ENCODE measurements around the gene OSBP2.
"Not testable (repeated sequence)": the region's sequence is repeated elsewhere in the genome, so short reads cannot be mapped to it uniquely, and the experiment has no call there.

Gene OSBP2

DNA sequence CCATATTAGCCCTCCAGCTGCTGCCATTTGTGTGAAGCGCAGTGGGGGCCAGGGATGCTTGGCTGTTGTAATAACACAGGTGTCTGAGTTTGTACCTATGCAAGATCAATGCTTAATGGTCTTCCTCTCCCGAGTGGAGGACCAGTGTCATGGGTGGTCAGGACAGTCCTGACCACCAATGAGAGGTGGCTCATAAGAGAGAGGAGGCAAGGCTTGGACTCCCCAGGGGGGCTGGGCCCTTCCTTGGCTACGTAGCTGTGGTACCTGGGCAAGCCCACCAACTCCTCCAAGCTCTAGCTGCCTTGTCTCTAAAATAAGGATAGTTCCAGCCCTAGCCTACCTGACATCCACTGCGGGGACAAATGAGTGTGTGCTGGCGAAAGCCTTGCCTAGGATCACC is 79.2 kb downstream of the OSBP2 start:
- FAIRE-seq, result no peak

DNA sequence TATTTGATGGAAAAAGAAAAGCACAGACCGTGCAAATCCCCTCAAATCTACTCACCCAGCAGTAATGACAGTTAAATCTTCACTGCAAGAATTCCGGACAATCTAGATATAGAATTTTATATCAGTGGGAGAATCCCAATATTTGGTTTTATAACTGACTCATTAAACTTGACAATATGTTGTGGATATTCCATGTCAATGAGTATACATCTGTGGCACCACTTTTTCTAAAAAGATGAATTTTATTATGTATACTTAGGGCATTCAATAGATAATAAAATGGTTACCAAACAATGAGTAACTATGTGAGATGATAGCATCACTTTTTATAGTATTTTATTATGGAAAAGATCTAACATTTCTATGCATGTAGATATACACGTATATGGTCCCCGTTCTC is 79.9 kb downstream of the OSBP2 start:
- no peak for FAIRE-seq

DNA sequence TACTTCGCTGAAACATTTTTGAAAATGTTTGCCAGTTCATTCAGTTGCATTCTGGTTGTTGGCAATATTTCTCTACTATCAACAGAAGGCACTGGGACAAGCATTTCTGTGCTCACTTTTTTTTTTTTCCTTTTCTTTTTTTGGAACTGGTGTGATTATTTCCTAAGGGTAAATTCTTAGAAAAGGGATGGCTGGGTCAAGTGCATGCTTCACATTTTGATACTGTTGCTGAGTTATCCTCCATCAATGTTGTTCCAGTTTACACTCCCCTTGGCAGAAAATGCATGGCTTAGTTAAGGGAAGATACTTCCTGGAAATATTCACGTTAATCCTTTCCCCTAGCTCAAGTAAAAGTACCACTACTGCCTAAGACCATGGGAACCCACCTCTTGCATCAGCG is 81.8 kb downstream of the OSBP2 start:
- FAIRE-seq, result no peak

DNA sequence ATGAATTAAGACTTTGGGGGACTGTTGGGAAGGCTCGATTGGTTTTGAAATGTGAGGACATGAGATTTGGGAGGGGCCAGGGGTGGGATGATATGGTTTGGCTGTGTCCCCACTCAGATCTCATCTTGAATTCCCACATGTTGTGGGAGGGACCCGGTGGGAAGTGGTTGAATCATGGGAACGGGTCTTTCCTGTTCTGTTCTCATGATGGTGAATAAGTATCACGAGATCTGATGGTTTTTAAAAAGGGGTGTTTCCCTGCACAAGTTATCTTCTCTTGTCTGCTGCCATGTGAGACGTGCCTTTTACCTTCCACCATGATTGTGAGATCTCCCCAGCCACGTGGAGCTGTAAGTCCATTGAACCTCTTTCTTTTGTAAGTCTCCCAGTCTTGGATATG is 82.5 kb downstream of the OSBP2 start:
- FAIRE-seq, result not testable (repeated sequence)

DNA sequence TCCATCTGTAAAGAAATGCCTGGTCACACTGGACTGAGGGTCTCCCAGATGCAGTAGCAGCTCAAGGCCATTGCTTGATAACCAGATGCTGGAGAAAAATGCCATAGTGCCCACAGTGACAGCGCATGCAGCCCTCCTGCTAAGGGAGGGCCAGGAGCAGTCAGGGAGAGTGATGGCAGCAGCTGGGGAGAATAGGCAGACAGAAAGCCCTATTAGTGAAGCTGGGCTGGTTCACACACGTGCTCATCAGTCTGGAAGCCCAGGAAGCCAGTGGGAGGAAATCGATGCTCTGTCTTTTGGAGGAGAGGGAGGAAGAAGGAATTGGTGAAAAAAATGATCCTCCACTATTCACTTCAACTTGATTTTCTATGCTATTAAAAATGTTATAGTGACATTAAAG is 82.9 kb downstream of the OSBP2 start:
- FAIRE-seq, result no peak

DNA sequence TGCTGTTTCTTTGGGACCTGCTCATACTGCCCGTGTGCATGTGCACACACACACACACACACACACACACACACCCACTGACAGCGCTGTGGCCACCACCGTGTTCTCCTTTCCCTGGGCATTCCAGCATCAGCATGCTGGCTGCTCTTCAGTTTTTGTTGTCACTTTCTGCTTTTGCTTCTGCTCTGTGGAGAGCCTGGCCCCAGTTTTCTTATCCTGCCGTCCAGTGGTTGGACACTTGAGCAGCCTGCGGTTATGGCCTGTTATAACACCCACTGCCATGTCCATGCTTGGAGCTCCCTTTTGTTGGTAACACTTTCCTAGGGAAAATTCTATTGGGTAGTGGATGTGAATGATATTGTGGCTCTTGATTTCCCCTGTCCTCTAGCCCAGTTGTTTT is 83.6 kb downstream of the OSBP2 start:
- no peak for FAIRE-seq

DNA sequence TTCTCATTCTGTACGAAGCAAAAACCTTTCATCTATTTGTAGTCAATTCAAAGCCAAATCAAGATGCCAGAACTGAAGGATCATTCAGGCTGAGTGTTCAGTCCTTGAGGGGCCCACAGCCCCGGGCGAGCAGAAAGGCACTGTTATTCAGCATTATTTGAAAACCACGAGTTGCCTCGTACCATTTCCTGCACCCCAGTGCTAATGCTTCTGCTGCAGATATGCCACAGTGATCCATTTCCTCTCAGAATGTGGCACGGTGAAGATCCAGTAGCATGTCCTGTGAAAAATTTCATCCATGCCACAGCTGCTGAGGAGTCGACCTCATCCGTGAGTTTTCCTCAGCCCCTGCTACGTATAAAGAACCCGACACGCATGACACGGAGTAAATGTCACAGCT is 85.4 kb downstream of the OSBP2 start:
- FAIRE-seq, result no peak

DNA sequence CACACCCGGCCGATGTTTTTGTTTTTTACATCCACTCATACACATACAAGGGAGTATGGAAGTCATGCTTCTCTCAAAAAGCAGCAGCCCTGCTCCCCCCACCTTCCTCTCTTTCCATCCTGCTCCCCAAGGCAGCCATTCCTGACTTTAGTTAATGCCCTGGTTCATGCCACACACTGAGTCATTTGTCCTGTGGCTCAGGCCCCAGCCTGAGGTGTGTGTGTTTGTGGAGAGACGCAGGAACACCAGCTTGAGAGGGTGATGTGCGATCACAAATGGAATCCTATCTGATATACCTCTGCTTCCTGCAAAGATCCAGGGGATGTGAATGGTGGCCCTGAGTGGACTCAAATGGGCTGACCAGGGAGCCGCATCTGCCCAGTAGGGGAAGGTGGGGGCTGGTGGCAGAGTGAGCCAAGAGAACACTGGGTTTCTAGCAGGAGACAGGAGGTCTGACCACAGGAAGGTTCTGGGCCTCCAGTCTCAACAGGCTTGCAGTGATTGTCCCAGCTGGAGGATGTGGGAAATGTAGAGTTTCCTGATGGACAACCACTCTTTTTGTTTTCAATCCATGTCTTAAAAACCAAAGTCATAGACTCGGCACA is 86.7 kb downstream of the OSBP2 start:
- no peak for FAIRE-seq

DNA sequence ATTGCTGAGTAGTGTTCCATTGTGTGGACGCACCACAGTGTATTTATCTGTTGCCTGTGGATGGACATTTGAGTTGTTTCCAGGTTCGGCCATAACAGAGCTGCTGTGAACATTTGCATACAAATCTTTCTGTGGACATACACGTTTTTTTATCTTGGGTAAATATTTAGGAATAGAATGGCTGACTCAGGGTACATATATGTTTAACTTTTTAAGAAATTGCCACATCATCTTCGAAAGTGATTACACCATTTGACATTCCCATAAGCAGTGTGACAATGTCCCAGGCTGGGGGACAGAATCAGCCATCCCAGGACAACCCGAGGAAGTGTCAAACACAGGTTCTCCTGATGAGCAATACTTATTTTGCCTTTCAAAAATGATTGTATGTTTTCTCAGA is 87.9 kb downstream of the OSBP2 start:
- FAIRE-seq, result no peak

DNA sequence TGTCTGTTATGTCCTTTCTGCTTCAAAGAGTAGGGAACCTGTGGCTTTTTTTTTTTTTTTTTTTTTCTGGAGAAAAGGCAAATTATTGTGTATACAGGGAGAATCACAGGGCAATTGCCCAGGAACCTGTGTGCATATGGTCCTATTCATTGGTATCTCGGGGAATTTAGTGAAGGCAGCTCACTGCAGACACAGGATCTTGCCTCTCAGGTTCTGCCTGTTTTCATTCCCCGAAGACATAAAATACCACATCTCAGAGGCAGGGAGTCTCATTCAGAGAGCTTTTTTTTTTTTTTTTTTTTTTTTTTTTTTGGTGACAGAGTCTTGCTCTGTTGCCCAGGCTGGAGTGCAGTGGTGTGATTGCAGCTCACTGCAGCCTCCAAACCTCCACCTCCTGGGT is 88.3 kb downstream of the OSBP2 start:
- FAIRE-seq, result no peak

DNA sequence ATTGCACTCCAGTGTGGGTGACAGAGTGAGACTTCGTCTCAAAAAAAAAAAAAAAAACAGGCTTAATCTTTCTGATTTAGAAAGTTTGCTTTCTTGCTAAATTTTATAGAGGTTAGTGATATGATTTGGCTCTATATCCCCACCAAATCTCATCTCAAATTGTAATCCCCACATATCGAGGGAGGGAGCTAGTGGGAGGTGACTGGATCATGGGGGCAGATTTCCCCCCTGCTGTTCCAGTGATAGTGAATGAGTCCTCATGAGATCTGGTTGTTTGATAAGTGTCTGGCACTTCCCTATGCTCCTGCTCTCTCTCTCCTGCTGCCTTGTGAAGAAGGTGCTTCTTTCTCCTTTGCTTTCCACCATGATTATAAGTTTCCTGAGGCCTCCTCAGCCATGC is 90.9 kb downstream of the OSBP2 start:
- no peak for FAIRE-seq

DNA sequence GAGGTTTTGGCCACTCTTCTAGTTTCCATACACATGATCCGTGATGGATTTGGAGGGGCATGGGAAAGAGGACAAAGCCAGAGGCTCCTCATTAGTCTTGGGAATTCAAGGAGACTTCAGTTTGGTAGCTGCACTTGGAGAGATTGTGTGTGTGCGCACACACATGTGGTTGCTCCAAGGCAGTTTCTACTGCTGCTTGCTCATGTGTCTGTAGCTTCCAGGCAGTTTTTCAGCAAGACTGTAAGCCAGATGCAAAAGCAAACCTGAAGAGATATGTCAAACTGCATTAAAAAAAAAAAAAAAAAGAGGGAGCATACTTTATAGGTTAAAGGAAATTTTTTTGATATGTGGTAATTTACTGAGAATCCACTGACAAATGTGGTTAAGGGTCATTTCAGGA is 95.7 kb downstream of the OSBP2 start:
- no peak for FAIRE-seq

DNA sequence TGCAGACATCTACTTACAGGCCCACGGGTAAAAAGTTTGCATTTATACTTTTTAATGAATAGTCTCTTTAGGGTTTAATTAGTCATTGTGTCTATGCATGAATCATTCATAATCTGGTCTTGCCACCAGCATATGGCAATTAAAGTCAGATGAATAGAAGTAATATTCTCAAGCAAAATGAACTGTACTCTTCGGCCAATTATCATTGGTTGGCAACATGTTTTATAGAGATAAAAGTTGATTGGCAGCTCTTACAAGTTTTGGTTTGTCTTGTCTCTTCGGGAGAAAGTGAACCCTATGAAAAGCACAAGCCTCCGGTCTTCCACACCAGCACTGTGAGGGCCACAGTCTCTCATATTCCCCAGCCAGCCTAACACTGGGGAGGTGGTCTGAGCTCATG is 97.8 kb downstream of the OSBP2 start:
- FAIRE-seq, result no peak

DNA sequence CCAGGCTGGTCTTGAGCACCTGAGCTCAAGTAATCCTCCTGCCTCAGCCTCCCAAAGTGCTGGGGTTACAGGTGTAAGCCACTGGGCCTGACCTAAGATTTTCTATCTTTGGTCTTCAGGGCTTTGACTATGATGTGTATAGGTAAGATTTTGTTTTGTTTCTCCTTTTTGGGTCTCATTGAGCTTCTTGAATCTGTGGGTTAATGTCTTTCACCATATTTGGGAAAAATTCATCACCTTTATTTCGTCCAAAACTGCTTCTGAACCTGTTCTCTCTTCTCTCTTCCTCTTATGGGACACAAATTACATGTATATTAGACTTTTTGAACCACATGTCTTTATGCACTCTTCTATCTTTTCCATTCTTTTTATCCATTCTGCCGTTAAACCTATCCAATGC is 100.4 kb downstream of the OSBP2 start:
- no peak for FAIRE-seq

DNA sequence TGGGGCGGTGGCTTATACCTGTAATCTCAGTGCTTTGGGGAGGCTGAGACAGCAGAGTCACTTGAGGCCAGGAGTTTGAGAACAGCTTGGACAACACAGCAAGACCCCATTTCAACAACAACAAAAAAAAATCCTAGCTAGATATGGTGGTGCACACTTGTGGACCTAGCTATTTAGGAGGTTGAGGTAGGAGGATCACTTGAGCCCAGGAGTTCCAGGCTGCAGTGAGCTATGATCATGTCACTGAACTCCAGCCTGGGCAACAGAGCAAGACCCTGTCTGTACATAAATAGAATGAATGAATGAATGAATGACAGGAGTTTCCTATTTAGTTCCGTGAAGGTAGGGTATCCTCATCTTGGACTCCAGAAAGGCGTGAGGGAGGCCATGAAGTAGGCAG is 107.0 kb downstream of the OSBP2 start:
- no peak for FAIRE-seq

DNA sequence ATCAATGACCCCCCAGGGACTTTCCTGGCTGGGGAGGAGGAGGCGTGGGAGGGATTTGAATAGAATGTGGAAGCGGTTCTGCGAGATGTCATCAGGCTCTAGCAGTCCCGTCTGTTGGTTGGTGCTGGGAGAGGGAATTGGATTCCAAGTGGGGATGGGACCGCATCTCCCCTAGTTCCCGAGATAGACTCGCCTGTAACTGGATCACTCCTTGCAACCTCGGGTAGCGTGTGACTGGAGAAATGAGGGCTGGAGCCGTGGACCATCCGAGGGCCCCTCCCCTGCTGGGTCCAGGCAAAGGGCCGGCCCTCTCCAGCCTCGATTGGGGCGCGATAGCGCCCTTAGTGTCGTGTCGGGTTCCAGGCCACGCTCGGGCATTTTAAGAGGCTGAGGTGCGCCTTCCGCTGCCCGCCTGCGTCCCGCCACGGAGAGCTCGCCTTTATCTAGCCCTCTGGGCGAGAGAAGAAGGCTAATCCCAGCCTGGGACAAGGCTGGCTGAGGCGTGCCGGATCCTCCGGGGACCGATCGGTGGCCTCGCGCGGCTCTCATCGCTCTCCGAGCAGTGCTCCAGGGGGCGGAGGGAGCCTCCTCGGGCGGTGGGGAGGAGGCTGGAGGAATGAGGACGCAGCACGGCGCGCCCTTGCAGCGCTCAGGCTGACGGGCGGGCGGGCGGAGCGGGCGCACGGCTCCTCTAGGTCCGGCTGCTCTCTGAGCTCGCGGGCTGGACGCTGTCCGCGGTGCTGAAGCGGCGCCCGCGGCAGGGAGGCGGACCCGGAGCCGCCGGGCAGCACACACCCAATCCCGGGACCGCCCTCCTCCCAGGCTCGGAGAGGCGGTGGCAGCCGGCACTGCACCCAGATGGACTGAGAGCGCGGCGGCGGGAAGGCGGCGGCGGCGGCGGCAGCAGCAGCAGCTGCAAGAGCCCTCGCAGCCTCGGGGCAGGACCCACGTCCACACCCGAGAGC is 107.8 kb downstream of the OSBP2 start:
- no peak for FAIRE-seq

DNA sequence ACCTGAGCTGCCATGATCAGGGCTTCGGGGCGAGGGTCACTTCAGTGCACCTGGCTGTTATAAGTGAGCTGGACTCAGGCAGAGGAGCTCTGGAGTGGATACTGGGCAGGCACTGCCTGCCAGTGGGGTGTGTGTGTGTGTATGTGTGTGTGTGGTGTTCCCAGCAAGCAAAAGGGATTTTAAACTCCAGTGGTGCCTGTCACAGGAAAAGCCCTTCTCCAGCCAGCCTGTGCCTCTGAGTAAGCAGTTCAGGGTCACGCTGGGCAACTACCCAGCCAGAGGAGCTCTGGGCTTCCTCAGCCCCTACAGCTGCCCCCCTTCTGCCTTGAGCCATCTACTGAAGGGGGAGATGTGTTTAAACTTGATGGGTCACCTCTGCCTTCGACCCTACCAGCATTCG is 109.0 kb downstream of the OSBP2 start:
- no peak for FAIRE-seq

DNA sequence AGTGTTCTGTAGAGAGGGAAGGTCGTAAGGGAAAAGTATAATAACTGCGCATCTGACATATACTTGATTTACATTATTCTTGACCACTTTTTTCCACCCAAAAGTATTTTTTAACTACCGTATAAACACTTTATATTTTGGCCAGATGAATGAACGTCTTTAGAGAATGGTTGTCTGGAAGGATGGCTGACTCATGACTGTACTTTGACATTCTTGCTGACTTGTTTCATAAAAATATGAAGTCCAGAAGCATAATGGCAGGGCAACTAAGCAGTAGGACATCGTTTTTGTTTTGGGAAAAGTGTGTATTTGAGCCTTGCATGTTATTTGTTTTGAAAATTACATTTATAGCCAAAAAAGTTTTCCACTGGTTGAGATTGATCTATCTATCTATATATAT is 110.0 kb downstream of the OSBP2 start:
- no peak for FAIRE-seq

DNA sequence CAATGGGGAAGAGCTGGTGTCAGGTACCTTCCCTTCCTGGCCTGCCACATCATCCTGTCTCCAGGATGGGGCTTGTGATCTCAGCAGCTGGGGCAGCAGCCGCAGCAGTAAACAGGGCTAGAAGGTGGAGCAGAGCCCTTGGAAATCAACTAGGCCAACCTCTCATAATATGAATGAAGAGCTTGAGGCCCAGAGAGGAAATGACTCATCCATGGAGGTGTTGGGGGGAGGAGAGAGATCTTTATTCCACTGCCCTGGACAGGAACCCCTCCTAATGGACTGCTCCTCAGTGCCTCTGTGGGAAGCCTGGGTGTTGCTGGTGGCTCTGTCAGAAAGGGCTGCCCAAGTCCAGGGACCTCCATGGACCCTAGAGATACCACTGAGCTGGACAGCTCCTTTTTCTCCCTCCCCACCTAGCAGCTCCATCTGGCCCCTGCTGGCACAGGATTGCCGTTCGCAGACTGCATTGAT is 111.8 kb downstream of the OSBP2 start:
- FAIRE-seq, result no peak

DNA sequence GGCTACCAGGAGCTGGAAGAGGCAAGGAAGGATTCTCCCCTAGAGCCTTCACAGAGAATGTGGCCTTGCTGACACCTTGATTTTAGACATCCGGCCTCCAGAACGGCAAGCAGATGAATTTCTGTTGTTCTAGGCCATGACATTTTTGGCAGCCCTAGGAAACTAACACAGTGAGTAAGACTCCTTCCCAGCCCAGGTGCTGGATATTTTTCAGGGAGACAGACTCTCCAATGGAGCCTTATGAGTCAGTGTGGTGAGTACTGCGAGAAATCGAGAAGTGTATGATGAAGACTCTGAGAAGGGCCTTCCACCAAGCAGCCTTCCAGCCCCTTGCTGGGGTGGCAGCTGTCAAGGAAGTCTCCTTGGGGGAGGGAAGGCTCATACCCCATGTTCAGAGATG is 114.4 kb downstream of the OSBP2 start:
- FAIRE-seq, result no peak

DNA sequence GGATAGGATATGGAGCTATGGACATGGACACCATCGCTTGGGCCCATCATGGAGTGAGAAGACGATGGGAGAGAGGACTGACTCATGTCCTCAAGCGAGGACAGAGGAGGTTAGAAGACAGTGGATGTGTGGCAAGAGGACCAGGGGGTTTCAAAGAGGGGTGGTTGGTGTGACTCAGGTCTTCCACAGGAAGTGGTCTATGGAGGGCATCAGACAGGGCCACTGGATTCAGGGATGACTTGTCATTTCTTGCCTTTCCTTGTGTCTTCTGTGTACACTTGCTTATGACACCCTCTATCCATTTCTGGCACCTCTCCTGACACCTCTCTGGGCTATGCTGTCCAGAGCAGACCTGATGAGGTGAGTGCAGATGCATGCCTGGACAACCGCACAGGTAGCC is 115.4 kb downstream of the OSBP2 start:
- no peak for FAIRE-seq

DNA sequence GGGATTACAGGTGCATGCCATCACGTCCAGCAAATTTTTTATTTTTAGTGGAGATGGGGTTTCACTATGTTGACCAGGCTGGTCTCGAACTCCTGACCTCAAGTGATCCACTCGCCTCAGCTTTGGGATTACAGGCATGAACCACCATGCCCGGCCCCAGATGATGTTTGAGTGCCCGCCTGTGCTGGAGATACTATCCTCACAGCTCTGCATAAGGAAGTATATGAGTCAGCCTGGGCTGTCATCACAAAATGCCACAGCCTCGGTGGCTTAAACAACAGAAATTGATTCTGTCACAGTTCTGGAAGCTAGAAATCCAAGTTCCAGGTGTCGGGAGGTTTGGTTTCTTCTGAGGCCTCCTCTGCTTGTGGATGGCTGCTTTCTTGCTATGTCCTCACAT is 119.3 kb downstream of the OSBP2 start:
- FAIRE-seq, result no peak

DNA sequence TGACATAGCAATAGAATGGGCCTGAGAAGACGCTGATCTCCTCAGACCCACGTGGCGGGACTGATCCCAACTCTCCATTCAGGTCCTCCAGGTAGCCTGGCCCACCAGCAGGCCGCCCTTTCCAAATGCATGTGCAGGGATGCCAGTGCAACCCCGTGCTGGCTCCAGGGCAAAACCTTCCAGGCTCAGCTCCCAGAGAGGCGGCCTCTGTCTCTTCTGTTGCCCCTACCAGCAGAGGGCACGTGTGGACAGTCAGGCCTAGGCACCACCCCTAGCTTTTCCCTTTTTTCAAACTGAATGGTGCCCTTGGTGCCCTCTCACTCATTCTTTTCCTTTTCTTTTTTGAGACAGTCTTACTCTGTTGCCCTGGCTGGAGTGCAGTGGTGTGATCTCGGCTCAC is 121.7 kb downstream of the OSBP2 start:
- FAIRE-seq, result no peak

DNA sequence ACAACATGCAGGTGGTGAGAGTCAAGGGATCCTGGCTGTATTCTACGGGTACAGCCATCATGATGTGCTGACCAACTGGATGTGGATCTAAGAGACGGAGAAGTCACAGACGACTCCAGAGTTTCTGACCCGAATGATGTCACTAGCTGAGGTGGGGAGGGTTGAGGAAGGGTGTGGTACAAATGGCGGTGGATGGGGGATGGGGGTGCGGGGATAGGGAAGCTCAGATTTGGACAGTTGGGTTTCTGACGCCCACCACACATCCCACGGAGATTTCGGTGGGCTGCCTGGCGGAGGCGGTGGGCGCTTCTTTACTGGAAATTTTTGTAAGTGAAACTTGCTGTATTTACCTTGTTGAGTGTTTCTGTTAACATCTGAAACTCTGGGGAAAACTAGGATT is 126.7 kb downstream of the OSBP2 start:
- no peak for FAIRE-seq

DNA sequence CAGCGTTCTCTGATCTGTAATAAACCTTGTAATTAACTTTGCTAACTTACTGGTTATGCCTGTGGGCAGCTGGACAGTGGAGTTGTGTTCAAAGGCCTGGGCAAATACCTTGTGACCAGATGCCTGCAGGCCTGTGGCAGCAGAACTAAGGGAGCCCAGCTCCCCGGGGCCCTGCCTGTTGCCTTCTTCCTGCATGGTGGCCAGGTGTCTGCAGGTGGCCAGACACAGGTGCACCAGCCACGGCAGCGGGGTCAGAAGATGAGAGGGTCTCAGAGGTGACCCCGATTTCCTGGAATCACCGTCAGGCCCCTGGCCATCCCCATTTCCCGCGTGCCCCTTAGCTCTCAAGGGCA is 127.2 kb downstream of the OSBP2 start:
- no peak for FAIRE-seq
